GM12874 (cell line): ENCODE results near the gene EIF3B.

ENCODE experiments used
- TF ChIP-seq, protein P1 (sequence below): IDR thresholded peaks from 2 replicates; pipeline ENCODE4 v1.5.1; 2011; ENCODE audit warnings: low read depth, mild to moderate bottlenecking, control low read depth, low read length, moderate library complexity; ENCODE audit not compliant: insufficient read depth

EIF3B gene

DNA sequence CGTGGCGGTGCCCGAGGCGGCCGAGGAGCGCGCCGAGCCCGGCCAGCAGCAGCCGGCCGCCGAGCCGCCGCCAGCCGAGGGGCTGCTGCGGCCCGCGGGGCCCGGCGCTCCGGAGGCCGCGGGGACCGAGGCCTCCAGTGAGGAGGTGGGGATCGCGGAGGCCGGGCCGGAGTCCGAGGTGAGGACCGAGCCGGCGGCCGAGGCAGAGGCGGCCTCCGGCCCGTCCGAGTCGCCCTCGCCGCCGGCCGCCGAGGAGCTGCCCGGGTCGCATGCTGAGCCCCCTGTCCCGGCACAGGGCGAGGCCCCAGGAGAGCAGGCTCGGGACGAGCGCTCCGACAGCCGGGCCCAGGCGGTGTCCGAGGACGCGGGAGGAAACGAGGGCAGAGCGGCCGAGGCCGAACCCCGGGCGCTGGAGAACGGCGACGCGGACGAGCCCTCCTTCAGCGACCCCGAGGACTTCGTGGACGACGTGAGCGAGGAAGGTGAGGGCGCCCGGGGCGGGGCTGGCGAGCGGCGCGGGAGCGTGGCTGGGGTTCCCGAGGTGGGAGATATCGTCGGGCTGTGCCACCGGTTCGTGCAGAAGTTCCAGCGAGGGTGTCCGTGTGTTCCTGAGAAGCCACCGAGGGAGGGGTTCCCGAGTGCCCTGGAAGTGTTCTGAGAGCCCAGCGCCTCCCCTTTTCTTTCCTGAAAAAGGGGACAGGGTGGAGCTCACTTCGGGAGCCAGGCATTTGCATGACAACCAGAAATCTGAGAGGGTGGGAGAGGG lies 495 bp downstream of the EIF3B start:
- TF ChIP-seq, protein P1, sequence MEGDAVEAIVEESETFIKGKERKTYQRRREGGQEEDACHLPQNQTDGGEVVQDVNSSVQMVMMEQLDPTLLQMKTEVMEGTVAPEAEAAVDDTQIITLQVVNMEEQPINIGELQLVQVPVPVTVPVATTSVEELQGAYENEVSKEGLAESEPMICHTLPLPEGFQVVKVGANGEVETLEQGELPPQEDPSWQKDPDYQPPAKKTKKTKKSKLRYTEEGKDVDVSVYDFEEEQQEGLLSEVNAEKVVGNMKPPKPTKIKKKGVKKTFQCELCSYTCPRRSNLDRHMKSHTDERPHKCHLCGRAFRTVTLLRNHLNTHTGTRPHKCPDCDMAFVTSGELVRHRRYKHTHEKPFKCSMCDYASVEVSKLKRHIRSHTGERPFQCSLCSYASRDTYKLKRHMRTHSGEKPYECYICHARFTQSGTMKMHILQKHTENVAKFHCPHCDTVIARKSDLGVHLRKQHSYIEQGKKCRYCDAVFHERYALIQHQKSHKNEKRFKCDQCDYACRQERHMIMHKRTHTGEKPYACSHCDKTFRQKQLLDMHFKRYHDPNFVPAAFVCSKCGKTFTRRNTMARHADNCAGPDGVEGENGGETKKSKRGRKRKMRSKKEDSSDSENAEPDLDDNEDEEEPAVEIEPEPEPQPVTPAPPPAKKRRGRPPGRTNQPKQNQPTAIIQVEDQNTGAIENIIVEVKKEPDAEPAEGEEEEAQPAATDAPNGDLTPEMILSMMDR = no peak

DNA sequence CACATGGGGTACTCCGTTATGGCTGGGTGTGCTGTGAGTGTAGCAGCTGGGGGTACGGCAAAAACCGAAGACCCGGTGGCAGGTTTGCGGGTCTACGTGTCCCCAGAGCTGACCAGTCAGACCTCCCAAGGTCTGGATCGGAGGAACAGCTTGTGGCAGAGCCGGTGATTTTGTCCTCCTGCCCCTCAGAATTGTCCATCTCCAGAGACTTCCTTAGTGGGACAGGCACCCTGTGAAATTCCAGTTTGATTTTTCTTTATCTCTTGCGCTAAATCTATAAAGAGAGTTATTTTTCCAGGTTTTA lies 1.0 kb downstream of the EIF3B start:
- TF ChIP-seq, protein P1 = no peak

DNA sequence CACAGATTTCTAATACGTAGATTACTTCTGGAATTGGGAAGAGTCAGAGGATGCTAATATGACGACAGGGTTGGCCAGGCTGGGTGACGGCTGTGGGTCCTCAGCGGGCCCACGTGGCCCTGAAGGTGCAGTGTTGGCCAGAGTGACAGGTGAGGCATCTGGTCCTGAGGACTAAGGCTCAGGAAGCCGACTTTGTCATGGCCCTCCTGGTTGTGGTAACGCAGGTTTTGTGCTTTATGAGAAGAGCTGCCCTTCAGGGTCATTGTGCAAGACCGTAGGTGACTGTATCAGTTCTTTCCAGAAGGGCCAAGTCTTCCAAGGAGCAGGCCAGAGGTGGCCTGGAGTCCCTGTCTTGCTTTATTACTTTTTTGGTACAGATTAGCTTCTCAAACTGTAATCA lies 2.5 kb downstream of the EIF3B start:
- TF ChIP-seq, protein P1 = no peak

DNA sequence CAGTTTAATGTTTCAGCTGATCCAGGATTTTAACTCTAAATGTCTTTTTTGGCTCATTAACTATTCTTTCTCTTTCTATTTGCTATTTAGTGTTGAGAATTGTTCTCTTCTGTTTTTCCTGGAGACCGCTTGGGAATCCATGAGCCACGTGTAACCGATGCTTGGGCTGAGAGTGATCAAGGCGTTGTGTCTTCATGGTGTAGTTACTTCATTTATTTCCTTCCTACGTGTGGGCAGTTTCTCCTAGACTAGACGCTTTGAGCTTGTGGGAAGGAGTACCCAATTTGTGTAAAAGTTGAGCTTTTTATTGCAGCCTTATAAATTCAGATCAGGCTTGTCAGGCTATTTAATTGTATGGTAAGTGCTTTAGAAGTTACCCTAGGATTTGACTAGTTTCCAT lies 2.9 kb downstream of the EIF3B start:
- TF ChIP-seq, protein P1 = no peak

DNA sequence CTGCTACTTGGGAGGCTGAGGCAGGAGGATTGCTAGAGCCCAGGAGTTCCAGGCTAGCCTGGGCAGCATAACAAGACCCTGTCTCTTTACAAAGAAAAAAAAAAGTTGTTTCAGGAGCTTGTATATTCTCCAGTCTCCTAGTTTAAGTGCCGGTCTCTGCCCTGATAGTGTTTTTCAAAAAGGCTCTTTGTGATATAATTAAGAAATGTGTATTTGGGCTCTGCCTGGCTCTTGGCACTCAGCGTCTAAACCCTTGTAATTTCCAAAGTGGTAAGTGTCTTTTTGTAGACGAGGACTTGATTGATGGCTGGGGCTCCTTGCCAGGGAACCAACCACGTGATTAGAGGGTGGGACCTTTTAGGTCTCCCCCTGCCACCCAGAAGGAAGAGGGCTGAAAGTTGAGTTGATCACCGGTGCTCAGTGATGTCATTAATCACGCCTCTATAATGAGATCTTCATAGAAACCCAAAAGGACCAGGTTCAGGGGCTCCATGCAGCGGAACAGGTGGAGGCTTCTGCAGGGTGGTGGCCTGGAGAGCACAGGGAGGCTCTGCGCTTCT lies 4.4 kb downstream of the EIF3B start:
- TF ChIP-seq, protein P1 = no peak

DNA sequence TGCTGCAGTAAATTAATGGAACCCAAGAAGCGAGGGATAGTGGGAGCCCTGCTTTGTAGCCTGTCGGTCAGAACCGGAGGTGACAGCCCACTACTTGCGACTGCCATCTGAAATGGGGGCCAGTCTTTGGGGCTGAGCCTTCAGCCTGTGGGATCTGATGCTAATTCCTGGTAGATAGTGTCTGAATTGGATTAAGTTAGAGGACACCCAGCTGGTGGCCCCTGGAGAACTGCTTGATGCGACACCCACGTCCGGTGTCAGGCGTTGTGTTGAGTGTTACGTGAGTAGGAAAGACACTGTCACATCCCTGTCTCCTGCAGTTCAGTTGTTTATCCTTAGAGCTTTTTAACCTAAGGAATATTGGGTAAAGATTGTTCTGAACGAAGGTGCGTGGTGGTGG lies 5.0 kb downstream of the EIF3B start:
- TF ChIP-seq, protein P1 = no peak

DNA sequence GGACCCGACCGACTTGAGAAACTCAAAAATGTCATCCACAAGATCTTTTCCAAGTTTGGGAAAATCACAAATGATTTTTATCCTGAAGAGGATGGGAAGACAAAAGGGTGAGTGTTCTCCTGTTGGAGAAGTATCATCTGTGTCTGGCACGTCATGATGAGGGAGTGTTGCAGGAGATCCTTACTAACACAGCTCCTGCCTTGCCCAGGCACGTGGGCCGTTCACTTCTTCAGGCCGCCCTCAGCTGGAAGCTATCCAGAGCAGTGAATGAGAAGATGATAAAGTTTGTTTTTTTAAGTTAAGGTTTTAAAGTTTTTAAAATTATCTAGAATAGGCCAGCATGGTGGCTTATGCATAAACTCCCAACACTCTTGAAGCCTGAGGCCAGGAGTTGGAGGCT lies 6.2 kb downstream of the EIF3B start:
- TF ChIP-seq, protein P1 = no peak
